BJ (cell line): ENCODE data around the gene AK5. TPM values are rescaled to one million over a fixed set of nuclear protein-coding genes. Genes with fewer than 3 reads are reported as not detected.

ENCODE experiments used
- CTCF ChIA-PET: fragments of 350-600 bp; formaldehyde crosslinking; extraction: SDS; loops from one replicate; lab custom pipeline; 2021; ENCODE audit warnings: antibody characterized with exemption, inconsistent platforms; lab: Yijun Ruan, JAX
- POLR2A ChIA-PET: fragments of 300-600 bp; sonication (Branson Sonifier 250); formaldehyde crosslinking; extraction: SDS; loops from one replicate; lab custom pipeline; 2021; ENCODE audit warnings: antibody characterized with exemption; lab: Charles Lee
- DNase-seq: peaks from one replicate; pipeline ENCODE4 v3.0.0-alpha.2; 2011; ENCODE audit warnings: low read depth
- H3K27me3 ChIP-seq: 2 replicates; pipeline ENCODE4 v1.6.0; 2011; ENCODE audit warnings: low read length; ENCODE audit not compliant: control insufficient read depth, insufficient read depth
- H3K36me3 ChIP-seq: 2 replicates; pipeline ENCODE4 v1.5.1; 2011; ENCODE audit warnings: low read length; ENCODE audit not compliant: control insufficient read depth, insufficient read depth
- H3K4me3 ChIP-seq: 2 replicates; pipeline ENCODE4 v1.5.1; 2011; ENCODE audit warnings: low read depth, mild to moderate bottlenecking, control low read depth, low read length
- polyA plus RNA-seq: library from polyadenylated mRNA; depleted of rRNA; stranded (reverse); fragments of >200 nt; gene quantifications from 2 replicates; pipeline ENCODE4 v1.2.3, GENCODE V29; 2011
- TF ChIP-seq, protein P1 (sequence below): IDR thresholded peaks from 2 replicates; pipeline ENCODE4 v1.5.1; 2011; ENCODE audit warnings: low read depth, mild to moderate bottlenecking, control low read depth, inconsistent platforms, low read length, moderate library complexity; ENCODE audit not compliant: insufficient read depth

The AK5 gene
- polyA plus RNA-seq, 1 experiment = 7.8 TPM

DNA sequence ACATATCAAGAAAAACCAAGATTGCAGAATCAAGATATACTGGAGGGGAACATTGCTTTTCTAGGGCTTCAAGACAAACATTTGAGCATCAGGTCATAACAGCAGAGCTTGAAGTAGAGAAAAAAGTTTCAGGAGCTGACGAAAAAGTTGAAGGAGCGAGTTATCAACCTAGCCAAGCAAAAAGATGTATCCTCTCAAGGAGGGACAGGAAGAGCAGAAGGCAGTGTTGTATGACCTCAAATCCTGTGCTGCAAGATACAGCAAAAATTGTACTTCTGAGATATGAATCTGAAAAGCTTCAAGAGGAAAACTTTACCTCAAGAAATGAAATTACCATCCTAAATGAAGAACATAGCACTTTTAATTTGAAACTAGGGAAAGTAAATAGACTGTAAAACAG lies 153.1 kb downstream of the AK5 start:
- CTCF ChIA-PET = no interaction called here
- TF ChIP-seq, protein P1, sequence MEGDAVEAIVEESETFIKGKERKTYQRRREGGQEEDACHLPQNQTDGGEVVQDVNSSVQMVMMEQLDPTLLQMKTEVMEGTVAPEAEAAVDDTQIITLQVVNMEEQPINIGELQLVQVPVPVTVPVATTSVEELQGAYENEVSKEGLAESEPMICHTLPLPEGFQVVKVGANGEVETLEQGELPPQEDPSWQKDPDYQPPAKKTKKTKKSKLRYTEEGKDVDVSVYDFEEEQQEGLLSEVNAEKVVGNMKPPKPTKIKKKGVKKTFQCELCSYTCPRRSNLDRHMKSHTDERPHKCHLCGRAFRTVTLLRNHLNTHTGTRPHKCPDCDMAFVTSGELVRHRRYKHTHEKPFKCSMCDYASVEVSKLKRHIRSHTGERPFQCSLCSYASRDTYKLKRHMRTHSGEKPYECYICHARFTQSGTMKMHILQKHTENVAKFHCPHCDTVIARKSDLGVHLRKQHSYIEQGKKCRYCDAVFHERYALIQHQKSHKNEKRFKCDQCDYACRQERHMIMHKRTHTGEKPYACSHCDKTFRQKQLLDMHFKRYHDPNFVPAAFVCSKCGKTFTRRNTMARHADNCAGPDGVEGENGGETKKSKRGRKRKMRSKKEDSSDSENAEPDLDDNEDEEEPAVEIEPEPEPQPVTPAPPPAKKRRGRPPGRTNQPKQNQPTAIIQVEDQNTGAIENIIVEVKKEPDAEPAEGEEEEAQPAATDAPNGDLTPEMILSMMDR = no peak
- DNase-seq = no peak
- Histone ChIP-seq H3K36me3 (no peaks in the 10 kb centered on the region), H3K4me3 (no peak overlapping the region), H3K27me3 (no peaks in the 10 kb centered on the region)
- POLR2A ChIA-PET = no interaction called here

DNA sequence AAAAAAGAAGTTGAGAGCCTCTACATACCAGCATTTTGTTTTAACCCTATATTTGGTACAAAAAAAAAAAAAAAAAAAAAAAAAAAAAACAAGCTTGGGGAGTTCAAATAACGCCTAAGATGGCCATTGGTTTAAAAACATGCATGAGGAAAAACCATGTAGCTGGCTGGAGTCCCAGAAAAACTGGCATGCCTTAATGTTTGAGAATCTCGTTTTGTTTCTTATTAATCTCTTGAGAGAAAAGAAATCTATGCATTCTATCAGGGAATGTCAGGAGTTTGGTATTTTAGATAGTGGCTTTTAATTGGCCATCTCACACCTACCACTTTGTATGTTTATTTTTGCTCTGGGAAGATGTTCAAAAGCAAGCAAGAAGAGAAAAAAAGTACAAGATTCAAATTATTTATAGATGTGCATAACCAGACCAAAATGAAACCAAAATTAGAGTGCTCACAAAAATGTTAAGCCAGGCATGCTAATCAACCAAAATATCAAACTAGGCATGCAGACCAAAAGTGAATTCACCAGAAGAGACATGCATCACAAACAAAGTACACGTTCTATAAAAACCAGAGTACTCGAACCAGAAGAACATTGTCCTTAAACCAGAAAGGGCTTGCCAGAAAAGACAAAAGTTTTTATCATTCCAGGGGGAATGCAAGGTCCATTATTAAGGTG lies 156.6 kb downstream of the AK5 start:
- Histone ChIP-seq H3K27me3 (no peaks in the 10 kb centered on the region), H3K36me3 (no peaks in the 10 kb centered on the region), H3K4me3 (peak overlapping the region; percentile 24)
- TF ChIP-seq, protein P1 = no peak
- ChIA-PET POLR2A (interaction anchor here (0.6 to 1.0 kb wide), 3 partner anchors 8 to 268 kb away, joined by 6 to 9 read pairs (median 8); no protein-coding TSS in a partner anchor), CTCF (interaction anchor here (1.2 kb wide), 1 partner anchor 245 kb away, joined by 3 read pairs; no protein-coding TSS in a partner anchor)
- peak; percentile 55 for DNase-seq

DNA sequence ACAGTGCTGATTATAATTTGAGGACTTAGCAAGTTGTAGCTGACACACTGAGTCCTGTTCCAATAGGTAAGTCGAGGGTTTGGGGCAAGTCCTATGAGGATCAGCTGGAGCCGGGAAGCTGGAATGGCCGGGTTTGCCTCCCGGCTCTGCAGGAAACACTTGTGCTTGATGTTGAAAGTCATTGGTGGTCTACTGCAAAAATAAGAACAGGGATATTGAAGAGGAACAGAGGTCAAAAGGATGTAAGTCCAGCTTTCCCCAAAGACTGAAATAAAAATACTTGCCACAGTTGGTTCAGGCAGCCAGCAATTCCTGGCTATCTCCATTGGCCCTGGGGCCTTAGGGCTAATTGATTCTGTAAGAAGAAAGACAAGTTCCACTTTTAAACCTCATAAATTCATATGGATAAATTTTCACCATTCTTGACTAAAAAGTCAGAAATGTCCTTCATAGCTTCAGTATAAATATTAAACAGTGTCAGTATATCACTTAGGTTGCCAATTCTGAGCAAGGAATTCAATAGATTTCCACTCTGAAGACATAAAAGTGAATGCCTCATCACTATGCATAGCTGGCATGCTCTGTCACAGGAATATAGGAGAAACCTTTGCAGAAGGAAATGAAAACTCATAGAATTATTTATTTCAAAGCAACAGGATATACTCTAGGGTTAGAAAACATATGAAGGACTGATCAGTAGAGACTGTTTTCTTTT lies 165.2 kb downstream of the AK5 start:
- no peak for DNase-seq
- ChIA-PET POLR2A (interaction anchor here (0.6 kb wide), 1 partner anchor 9 kb away, joined by 6 read pairs; no protein-coding TSS in a partner anchor), CTCF (interaction anchor here (1.0 to 1.5 kb wide), 3 partner anchors 8 to 156 kb away, joined by 3 to 4 read pairs (median 3); no protein-coding TSS in a partner anchor)
- H3K27me3 ChIP-seq = no peaks in the 10 kb centered on the region
- H3K36me3 ChIP-seq = no peaks in the 10 kb centered on the region
- no peak overlapping the region for H3K4me3 ChIP-seq
- TF ChIP-seq, protein P1 = no peak

DNA sequence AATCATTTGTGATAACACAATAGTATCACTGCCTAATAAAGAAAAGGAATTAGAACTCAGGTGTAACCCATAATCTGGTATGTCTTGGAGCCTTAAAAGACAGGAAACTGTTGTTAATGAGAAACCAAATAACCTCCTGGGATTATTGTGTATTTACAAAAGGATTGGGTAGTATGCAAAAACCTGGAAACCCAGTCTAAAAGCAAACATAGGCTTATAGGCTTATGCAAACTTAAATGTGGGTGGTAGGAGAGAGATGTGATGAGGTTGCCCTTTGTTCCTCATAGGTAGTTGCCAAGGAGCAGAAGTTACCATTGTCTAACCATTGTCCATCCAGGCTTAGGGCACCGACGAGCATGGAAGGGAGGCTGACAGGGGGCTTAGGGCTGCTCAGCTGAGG lies 165.8 kb downstream of the AK5 start:
- CTCF ChIA-PET = no interaction called here

DNA sequence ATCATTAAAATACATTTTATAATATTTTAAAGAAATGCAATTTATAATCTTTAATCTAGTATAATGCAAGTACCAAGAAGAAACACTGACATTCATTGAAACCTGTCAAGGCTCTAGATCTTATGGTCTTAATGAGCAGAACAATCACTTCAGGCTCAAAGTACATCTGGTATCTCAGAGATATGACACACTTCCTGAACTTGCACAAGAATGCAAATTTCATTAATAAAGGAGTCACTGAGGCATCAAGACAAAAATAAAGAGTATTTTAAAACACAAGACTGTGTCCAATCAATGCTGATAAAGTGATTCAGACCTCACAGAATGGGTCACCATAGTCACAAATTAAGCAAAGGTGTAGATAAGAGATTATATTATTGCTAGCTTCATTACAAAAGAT lies 178.1 kb downstream of the AK5 start:
- Histone ChIP-seq H3K4me3 (no peak overlapping the region), H3K27me3 (no peaks in the 10 kb centered on the region), H3K36me3 (no peaks in the 10 kb centered on the region)
- DNase-seq = no peak
- CTCF ChIA-PET = no interaction called here
- TF ChIP-seq, protein P1 = no peak
- POLR2A ChIA-PET = no interaction called here

More for the DNA sequence above, 165.8 kb downstream of the AK5 start:
- no peak overlapping the region for H3K4me3 ChIP-seq
- H3K27me3 ChIP-seq = no peaks in the 10 kb centered on the region
- H3K36me3 ChIP-seq = no peaks in the 10 kb centered on the region
- TF ChIP-seq, protein P1 = no peak
- POLR2A ChIA-PET = no interaction called here
- DNase-seq = no peak
